GM21447 (cell line): ENCODE results near the gene MPV17L.
"Not testable (repeated sequence)": the region's sequence is repeated elsewhere in the genome, so short reads cannot be mapped to it uniquely, and the experiment has no call there.

ENCODE experiments used
- ATAC-seq: cut with Tn5 transposase; IDR thresholded peaks from one replicate; pipeline ENCODE4 v1.9.1; 2021; ENCODE audit not compliant: unreplicated experiment

The MPV17L gene

DNA sequence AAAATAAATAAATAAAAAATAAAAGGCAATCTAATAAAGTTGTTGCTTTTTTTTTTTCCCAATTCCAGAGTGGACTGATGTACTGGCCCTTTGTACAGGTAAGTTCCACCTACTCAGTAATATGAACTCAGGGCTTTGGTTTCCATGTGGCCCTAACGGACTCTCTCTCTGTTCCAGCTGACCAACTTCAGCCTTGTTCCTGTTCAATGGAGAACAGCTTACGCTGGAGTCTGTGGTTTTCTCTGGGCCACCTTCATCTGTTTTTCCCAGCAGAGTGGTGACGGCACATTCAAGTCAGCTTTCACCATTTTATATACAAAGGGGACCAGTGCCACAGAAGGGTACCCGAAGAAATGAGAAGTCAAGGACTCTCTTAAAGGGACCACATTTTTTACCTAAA is 12.2 kb downstream of the MPV17L start:
- ATAC-seq: not testable (repeated sequence)

DNA sequence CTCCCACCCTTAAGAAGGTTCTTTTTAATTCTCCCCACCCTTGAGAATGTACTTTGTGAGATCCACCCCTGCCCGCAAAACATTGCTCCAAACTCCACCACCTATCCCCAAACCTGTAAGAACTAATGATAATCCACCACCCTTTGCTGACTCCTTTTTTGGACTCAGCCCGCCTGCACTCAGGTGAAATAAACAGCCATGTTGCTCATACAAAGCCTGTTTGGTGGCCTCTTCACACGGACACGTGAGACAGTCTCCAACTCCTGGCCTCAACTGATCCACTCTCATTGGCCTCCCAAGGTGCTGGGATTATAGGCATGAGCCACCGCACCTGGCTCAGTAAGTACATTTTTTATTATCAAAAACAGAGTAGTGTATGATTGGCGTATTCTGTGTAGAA is 13.9 kb downstream of the MPV17L start:
- not testable (repeated sequence) for ATAC-seq

DNA sequence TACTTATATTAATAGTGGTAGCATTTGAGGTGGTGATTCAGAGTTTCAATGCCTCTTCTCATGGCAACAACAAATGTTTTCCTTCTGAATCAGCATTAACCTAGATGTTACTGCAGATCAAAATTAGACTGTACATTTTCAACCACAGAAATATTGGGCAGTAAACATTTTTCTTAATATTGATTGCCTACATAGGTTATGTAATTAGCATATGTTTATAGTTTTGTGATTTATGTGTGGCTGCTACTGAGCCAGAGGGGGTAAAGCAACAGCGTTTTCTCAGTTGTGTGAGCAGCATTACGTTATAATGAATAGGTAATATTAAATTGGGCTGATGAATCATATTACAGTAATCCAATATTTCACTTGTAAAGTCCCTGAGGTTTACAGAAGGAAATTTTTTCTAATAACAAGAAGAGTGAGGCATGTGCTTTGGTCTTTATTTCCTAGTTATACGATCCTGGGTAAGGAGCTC is 20.0 kb downstream of the MPV17L start:
- ATAC-seq: no peak

DNA sequence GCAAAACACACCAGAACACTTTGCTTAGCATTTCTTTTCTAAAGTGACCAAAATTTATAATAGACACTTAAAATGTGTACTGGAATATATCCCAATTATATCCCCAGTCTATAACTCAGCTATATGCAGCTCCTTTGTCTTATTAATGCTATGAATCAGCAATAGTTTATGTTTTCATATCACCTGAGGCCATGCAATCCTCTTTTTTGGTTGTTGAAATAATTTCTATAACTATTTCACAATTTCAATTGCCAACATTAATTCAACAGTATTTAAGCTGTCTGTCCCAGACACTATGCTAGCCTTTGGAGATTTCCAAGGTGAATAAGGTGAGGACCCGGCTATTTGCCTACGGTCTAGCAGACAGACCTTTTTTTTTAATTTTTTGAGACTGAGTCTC is 21.6 kb downstream of the MPV17L start:
- no peak for ATAC-seq

DNA sequence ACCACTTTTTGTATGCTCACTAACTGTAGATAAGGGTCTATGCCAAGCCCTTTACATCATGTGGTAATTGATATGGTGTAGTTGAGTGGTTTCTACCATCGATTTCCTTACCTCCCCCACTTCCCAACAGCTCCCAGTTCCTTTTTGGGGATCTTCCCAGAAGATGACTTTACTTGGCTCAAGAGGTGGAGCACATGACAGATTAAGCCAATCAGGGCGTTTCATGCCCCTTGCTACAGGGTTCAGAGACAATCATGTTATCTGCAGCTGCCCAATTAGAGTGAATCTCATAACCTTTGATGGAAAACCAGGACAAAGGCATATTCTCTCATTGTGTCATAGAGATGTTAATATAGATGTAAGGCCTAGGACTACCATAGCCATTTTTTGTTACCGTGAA is 22.7 kb downstream of the MPV17L start:
- no peak for ATAC-seq

DNA sequence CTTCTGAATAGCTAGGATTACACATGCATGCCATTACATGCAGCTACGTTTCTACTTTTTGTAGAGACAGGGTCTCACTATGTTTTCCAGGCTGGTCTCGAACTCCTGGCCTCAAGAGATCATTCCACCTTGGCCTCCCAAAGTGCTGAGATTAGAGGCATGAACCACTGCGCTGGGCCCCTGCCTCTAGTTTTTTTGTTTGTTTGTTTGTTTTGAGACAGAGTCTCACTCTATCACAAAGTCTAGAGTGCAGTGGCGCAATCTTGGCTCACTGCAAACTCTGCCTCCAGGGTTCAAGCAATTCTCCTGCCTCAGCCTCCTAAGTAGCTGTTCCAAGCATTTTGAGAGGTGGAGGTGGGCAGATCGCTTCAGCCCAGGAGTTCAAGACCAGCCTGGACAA is 26.1 kb downstream of the MPV17L start:
- not testable (repeated sequence) for ATAC-seq

DNA sequence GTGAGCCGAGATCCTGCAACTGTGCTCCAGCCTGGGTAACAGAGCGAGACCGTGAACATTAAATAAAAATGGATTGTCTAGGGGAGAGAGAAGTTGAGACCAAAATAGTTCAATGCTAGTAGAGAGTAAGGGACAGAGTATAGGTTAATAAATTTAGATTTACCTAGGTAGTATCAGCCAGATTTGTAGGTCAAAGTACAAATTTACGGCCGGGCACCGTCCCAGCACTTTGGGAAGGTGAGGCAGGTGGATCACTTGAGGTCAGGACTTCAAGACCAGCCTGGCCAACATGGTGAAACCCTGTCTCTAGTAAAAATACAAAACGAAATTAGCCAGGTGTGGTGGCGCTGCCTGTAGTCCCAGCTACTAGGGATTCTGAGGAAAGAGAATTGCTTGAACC is 26.7 kb downstream of the MPV17L start:
- ATAC-seq: no peak

DNA sequence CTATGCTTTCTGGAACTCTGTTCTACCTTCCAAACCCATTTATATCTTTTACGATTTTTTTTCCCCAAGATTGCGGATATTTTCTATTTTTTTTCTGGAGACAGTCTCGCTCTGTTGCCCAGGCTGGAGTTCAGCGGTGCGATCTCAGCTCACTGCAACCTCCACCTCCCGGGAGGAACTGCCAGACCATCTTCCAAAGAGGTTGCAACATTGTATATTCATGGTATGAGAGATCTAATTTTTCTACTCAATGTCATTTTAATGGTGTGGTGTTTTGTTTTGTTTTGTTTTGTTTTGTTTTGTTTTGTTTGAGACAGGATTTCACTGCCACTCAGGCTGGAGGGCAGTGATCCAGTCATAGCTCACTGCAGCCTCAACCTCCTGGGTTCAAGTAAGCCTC is 30.3 kb downstream of the MPV17L start:
- no peak for ATAC-seq

DNA sequence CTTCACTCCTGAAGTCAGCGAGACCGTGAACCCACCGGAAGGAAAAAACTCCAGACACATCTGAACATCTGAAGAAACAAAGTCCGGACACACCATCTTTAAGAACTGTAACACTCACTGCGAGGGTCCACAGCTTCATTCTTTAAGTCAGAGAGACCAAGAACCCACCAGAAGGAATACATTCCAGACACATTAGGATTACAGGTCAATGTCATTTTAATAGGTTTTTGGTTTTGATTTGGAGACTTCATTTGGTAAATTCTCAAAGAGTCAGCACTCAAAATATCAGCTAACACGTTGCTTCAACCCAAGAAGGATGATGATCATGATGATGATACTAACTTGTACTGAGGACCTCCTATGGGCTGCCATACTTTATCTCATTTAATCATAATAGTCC is 31.2 kb downstream of the MPV17L start:
- ATAC-seq: no peak

DNA sequence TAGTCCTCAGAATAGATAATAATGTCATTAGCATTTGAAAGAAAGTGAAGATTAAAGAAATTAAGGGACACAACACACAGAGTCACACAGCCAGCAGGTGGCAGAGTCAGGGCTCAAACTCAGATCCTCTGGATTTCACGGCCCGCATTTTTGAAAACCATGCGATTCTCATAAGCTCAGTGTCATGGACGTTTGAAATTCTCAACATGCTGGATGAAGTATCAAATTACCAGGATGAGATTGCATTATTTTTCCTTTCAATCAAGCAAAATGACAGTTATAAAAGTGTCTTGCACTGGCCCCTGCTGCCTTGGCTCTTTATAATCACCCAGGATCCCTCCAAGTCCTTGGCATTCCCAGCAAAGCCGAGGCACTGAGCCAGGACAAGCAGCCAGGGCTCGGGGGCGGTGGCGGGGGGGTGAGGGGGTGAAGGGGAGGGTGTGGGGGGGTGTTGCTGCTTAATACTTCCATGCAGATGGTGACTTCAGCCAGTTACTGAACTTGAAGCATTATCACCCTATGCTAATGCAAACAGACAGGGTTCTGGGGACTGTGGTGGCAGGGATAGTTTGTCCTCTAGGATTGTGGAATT is 32.2 kb downstream of the MPV17L start:
- no peak for ATAC-seq

DNA sequence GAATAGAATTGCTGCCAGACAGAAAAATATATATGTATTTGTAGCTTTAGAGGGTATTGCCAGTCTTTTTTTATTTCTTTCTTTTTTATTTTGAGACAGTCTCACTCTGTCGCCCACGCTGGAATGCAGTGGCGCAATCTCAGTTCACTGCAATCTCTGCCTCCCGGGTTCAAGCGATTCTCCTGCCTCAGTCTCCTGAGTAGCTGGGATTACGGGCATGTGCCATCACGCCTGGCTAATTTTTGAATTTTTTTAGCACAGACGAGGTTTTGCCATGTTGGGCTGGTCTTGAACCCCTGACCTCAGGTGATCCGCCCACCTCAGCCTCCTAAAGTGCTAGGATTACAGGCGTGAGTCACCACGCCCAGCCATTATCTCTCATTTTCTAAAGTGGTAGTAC is 35.3 kb downstream of the MPV17L start:
- ATAC-seq: not testable (repeated sequence)

DNA sequence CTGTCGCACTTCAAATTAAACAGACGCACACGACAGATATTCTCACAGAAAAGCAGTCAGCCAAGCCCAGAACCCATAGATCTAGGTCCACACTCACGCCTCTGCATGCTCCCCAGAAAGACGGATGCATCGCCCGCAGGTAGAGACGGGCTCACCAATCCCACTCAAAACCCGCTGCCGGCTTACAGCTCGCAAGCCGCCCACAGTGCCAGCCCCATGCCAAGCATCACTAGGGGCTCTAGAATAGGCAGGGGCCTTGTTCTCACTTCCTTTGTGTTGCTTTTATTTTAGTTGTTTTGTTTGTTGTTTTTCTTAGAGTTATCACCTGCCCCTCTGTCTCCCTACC is 38.5 kb downstream of the MPV17L start:
- no peak for ATAC-seq

DNA sequence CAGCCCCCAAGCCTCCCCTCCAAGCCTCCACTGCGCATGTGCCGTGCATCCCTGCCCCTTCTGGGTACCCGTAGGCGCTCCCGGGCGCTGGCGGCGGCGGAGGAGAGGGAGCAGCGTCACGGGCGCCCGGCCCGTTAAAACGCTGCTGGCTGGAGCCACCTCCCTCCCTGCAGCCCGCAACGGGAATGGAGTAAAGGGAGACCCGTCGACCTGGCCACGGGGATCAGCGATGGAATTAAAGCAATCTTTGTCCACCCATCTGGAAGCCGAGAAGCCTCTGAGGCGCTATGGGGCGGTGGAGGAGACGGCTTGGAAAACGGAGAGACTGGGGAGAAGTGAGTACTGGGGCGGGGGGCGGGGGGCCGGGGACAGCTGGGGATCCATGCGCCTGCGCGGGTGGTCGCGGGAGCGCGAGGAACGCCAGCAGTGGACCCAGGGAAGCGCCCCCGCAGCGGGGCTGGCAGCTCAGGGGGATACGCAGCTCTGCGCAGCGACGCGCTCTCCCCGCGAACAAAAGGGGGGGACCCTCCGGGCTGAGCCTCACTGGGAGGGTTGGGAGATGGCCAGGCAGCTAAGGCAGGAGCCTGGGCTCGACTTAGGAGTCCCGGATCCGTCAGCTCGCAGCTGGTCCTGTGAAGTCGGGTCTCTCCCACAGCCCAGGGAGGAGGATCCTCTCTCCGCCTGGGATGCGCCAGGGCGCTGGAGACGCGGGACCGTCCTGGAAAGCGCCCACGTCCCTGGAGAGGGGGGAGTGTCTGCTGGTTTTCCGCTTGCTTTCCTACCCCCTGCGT is 39.1 kb downstream of the MPV17L start, which contains the start of gene BMERB1:
Gene BMERB1, plus strand, starts transcription at position 164 of the 791 bp plus-strand sequence. Its CDS starts 66 bp downstream, at position 230.
- no peak for ATAC-seq

DNA sequence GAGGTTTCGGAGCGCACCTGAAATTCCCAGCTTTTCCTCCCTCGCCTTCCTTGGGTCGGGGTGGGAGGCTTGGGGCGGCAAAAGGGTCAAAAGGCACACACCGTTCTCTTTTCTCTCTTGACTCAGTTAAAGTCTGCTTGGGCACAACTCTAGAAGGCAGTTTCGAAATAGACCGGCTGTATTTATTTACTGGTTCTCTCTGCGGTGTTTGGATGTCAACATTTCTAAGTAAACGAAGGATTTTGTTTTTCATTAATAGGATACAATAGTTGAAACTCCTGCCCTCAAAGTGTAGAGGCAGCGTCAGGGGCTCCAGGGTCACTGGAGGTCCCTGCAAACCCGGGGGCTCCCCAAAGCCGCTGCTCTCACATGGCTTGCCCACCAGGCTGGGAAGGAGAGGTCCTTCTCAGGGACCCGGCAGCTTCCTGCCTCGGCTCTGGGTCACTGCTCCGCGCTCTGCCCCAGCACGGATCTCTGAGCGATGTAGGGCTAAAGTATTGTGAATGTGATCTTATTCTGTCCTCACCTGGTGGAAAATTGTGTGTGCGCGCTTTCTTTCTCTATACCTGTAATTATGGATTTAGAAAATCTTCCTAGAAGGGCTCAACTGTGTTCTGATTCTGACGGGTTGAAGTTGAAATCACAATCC is 39.8 kb downstream of the MPV17L start:
- no peak for ATAC-seq

DNA sequence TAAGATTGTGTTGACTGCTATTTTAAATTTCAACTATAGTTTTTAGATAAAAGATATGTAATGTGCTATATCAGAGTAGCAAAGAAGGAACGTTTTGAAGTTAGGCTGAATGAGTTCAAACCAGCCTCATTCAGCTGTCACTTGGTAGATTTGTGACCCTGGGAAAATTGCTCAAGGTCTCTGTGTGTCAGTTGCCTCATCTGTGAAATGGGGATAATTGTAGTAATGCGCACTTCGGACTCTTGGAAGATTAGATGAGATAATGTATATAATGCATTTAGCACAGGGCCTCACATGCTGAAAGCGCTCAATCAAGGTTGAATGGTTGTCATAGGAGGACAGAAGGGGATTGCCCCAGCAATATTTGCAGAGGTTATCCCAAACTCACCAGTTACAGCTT is 43.5 kb downstream of the MPV17L start:
- ATAC-seq: no peak

DNA sequence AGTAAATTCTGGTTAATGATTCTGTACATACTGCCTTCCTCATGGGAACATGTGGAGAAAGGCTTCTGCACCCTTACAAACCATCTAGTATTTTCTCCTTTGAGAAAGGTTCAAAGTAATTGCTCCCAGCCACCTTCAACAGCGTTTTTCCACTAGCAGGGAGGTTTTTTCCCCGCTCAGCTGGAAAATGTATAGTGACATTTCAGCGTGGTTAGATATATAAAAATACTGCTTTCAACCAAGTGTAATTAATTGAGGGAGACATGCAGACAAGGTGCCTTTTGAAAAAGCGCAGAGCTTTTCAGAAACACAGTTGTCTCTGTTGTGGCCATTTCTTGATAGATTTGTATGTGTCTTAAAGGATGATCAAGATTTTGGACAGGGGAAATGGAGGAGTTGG is 44.0 kb downstream of the MPV17L start:
- ATAC-seq: no peak

DNA sequence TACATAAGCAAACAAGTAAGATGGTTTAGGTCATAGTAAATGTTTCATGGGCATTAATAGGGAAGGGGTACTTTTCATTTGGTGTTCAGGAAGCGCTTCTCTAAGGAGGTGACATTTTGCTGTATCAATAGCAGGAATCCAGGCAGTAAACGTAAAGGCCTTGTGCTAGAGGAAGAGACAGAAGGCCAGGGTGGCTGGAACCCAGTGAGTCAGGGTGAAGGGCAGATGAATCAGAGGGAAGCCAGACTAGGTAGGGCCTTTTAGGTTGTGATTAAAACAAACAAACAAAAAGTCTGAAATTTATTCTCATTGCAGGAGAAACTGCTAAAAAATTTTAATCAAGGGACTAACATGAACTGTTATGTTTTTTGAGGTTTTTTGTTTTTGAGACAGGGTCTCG is 45.3 kb downstream of the MPV17L start:
- no peak for ATAC-seq

DNA sequence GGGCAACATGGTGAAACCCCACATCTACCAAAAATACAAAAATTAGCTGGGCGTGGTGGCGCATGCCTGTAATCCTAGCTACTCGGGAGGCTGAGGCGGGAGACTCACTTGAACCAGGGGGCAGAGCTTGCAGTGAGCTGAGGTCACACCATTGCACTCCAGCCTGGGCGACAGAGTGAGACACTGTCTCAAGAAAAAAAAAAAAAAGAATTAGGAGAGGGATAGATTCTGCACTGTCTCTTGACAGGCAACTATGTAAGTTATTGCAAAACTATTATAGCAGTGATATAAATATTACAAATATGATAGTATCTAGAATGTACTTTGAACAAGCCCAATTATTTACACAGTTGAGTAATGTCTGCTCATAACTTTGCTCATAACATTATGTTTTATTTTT is 46.6 kb downstream of the MPV17L start:
- ATAC-seq: not testable (repeated sequence)

DNA sequence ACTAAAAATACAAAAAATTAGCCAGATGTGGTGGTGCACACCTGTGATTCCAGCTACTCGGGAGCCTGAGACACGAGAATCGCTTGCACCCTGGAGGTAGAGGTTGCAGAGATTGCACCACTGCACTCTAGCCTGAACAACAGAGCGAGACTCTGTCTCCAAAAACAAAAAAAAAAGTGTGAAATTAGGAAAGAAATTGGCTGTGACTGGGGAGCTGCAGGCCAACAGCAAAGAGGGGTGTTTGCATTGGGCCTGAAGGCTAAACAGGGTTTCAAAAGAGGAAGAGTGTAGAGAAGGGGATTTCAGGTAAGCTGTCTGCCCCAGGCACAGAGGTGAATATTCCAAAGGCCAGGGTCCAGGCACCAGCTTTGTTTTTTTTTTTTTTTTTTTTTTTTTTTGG is 48.2 kb downstream of the MPV17L start:
- no peak for ATAC-seq

DNA sequence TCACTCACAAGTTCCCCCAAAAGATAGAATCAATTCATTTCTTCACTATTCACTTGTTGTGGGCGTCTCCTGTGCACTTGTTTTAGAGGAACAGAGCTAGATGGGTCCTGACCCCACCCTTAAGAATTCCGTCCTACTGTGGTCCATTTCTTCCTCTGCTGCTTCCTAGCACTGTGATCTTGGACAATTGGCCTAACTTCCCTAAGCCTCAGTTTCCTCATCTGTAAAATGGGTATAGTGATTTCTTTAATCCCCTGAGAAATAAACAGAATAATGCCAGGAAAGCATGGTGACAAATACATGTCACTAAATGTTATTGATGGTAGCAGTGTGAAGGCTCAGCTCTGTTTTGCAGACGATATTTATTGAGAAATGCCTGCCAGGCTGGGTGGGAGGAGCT is 48.7 kb downstream of the MPV17L start:
- no peak for ATAC-seq

DNA sequence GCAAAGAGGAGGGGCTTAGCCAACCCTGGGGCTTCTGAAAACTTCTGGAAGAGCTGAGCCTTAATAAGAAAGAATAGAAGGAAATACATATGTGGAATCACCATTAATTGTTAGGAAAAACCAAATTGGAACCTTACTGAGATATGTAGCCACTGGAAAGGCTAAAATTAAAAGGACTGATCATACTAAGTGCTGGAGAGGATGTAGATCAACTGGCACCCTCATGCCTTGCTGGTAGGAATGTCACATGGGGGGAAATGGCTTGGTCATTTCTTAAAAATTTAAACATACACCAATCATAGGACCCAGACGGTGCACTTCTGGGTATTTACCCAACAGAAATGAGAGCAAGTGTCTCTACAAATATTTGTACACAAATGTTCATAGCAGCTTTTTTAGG is 49.9 kb downstream of the MPV17L start:
- ATAC-seq: no peak

DNA sequence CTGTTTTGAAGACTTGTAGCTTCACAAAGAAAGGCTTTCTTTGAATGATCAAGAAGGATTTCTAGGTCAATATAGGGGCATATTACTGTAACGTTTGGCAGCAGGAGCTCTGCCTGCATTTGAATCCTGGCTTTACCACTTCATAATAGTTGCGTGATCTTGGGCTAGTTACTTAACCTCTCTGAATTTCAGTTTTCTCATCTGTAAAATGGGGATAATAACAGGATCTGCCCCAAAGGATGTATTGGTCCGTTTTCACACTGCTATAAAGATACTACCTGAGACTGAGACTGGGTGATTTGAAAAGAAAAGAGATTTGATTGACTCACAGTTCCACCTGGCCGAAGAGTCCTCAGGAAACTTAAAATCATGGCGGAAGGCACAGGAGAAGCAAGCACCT is 51.3 kb downstream of the MPV17L start:
- no peak for ATAC-seq
